A549 (cell line): Measurements from ENCODE around the gene ASH1L. TPM values are rescaled to one million over a fixed set of nuclear protein-coding genes. Genes with fewer than 3 reads are reported as not detected.

Experiments used
- ATAC-seq, 2 experiments: fragments of 200-7000 bp in 1 of 2; fragments of >200 bp in 1 of 2; cut with Nextera tagmentation in 1 of 2; cut with Tn5 transposase in 1 of 2; 3 replicates each; pipeline versions ENCODE4 v1.8.0 to v1.9.1; 2018 to 2020; ENCODE audit warnings: mild to moderate bottlenecking in 1 of 2, moderate library complexity in 1 of 2
- CTCF ChIA-PET: fragments of 300-600 bp; sonication (Branson Sonifier 250); formaldehyde crosslinking; extraction: SDS; loops from one replicate; lab custom pipeline; 2021; ENCODE audit warnings: antibody characterized with exemption, inconsistent platforms; lab: Yijun Ruan, JAX
- POLR2A ChIA-PET: fragments of 350-600 bp; formaldehyde crosslinking; extraction: SDS; loops from one replicate; lab custom pipeline; 2021; ENCODE audit warnings: antibody characterized with exemption, inconsistent platforms; lab: Yijun Ruan, JAX
- DNase-seq, 2 experiments: peaks; one replicate each; pipeline versions ENCODE4 v3.0.0 to v3.0.0-alpha.2; 2011 to 2016; ENCODE audit warnings: low read depth in 1 of 2, low spot score in 1 of 2
- FAIRE-seq: peaks from 2 replicates; lab custom pipeline; 2011; peaks lifted over from hg19 to GRCh38; lab: Jason Lieb, UNC
- H3K27ac ChIP-seq, 2 experiments: fragments of >200 bp; sonication (Bioruptor Twin); formaldehyde crosslinking; 3 replicates each; pipeline ENCODE4 v1.5.1; 2016 to 2017
- H3K4me1 ChIP-seq: fragments of >200 bp; sonication (Bioruptor Twin); formaldehyde crosslinking; 3 replicates; pipeline ENCODE4 v1.6.1; 2016
- H3K4me2 ChIP-seq: fragments of >200 bp; sonication (Bioruptor Twin); formaldehyde crosslinking; 3 replicates; pipeline ENCODE4 v1.6.1; 2016
- H3K4me3 ChIP-seq: fragments of >200 bp; sonication (Bioruptor Twin); formaldehyde crosslinking; 3 replicates; pipeline ENCODE4 v1.5.1; 2016
- H3K9me3 ChIP-seq: fragments of >200 bp; sonication (Bioruptor Twin); formaldehyde crosslinking; 3 replicates; pipeline ENCODE4 v1.6.1; 2016
- BCL3 ChIP-seq: fragments of >200 bp; sonication (Bioruptor Twin); formaldehyde crosslinking; IDR thresholded peaks from 3 replicates; pipeline ENCODE4 v1.6.1; 2016
- CEBPB ChIP-seq, 2 experiments: fragments of >200 bp in 1 of 2; sonication (Bioruptor Twin) in 1 of 2; formaldehyde crosslinking in 1 of 2; IDR thresholded peaks; 2 replicates each; pipeline ENCODE4 v1.6.1; 2012 to 2016
- CHD2 ChIP-seq: fragments of 150-350 bp; IDR thresholded peaks from 2 replicates; pipeline ENCODE4 v1.6.1; 2014; ENCODE audit warnings: low read length; ENCODE audit not compliant: partially characterized antibody
- CTCF ChIP-seq: fragments of >200 bp; sonication (Bioruptor Twin); formaldehyde crosslinking; IDR thresholded peaks from 3 replicates; pipeline ENCODE4 v1.5.1; 2016
- E2F6 ChIP-seq: IDR thresholded peaks from 2 replicates; pipeline ENCODE4 v1.6.1; 2012; ENCODE audit warnings: low read depth, borderline replicate concordance
- ELK1 ChIP-seq: fragments of 150-350 bp; IDR thresholded peaks from 2 replicates; pipeline ENCODE4 v1.6.1; 2014; ENCODE audit warnings: low read depth, mild to moderate bottlenecking, low read length
- HOXA7 ChIP-seq: fragments of 250-450 bp; sonication (Bioruptor Pico); IDR thresholded peaks from 2 replicates; pipeline ENCODE4 v1.5.0; 2020; ENCODE audit warnings: mild to moderate bottlenecking, moderate library complexity
- KDM1A ChIP-seq: fragments of 200-600 bp; sonication (generic); IDR thresholded peaks from 2 replicates; pipeline ENCODE4 v1.6.1; 2016; ENCODE audit warnings: low read depth, mild to moderate bottlenecking
- KDM5A ChIP-seq: fragments of 200-600 bp; sonication (generic); IDR thresholded peaks from 2 replicates; pipeline ENCODE4 v1.6.1; 2016; ENCODE audit warnings: antibody characterized with exemption, mild to moderate bottlenecking
- MAZ ChIP-seq: fragments of 150-350 bp; IDR thresholded peaks from 2 replicates; pipeline ENCODE4 v1.6.1; 2014; ENCODE audit warnings: antibody characterized with exemption, low read depth, low read length, borderline replicate concordance
- NFE2L2 ChIP-seq: fragments of 150-350 bp; conservative IDR thresholded peaks from 2 replicates; pipeline ENCODE4 v1.6.1; 2014; ENCODE audit warnings: low read length
- NPAS2 ChIP-seq: fragments of 250-450 bp; sonication (Bioruptor Pico); IDR thresholded peaks from 2 replicates; pipeline ENCODE4 v1.8.0; 2022; ENCODE audit warnings: mild to moderate bottlenecking, moderate library complexity, borderline replicate concordance
- NR3C1 ChIP-seq: fragments of >200 bp; sonication (Bioruptor Twin); formaldehyde crosslinking; IDR thresholded peaks from 3 replicates; pipeline ENCODE4 v1.6.1; 2017
- PHF8 ChIP-seq: fragments of 200-600 bp; sonication (generic); IDR thresholded peaks from 2 replicates; pipeline ENCODE4 v1.6.1; 2016; ENCODE audit warnings: low read depth, mild to moderate bottlenecking, antibody characterized with exemption, moderate library complexity, borderline replicate concordance
- POLR2A ChIP-seq: IDR thresholded peaks from 2 replicates; pipeline ENCODE4 v1.6.1; 2012; ENCODE audit warnings: mild to moderate bottlenecking, low read length
- POLR2AphosphoS2 ChIP-seq: conservative IDR thresholded peaks from 2 replicates; pipeline ENCODE4 v1.6.1; 2012; ENCODE audit warnings: low read length, improper control_type of control experiment, inconsistent platforms
- RAD21 ChIP-seq, 2 experiments: fragments of >200 bp in 1 of 2; sonication (Bioruptor Twin) in 1 of 2; formaldehyde crosslinking in 1 of 2; IDR thresholded peaks in 1 of 2; conservative IDR thresholded peaks in 1 of 2; 2 replicates in 1 of 2; 3 replicates in 1 of 2; pipeline ENCODE4 v1.6.1; 2012 to 2018; ENCODE audit warnings: inconsistent platforms in 1 of 2
- REST ChIP-seq: fragments of 200-600 bp; sonication (generic); IDR thresholded peaks from 2 replicates; pipeline ENCODE4 v1.6.1; 2016; ENCODE audit warnings: antibody characterized with exemption, mild to moderate bottlenecking, moderate library complexity
- RFX5 ChIP-seq: fragments of 450-650 bp; IDR thresholded peaks from 2 replicates; pipeline ENCODE4 v1.7.1; 2014; ENCODE audit warnings: antibody characterized with exemption, mild to moderate bottlenecking, moderate library complexity
- SMC3 ChIP-seq: fragments of >200 bp; sonication (Bioruptor Twin); formaldehyde crosslinking; IDR thresholded peaks from 3 replicates; pipeline ENCODE4 v1.6.1; 2018; ENCODE audit warnings: inconsistent platforms
- ZFP36 ChIP-seq: fragments of 450-650 bp; IDR thresholded peaks from 2 replicates; pipeline ENCODE4 v1.6.1; 2014; ENCODE audit warnings: borderline replicate concordance; ENCODE audit not compliant: partially characterized antibody
- ZSCAN20 ChIP-seq: fragments of 250-450 bp; sonication (Bioruptor Pico); IDR thresholded peaks from 2 replicates; pipeline ENCODE4 v1.8.0; 2022; ENCODE audit warnings: mild to moderate bottlenecking, moderate library complexity
- WGBS: methylation state at CpG from one replicate; pipeline ENCODE4 v1.1.6; 2017; ENCODE audit errors: missing lambda C conversion rate; 5-methylcytosine and 5-hydroxymethylcytosine counted together
- polyA plus RNA-seq, 4 experiments: library from polyadenylated mRNA; depleted of rRNA in 3 of 4; stranded (reverse); fragments of >200 nt; fragmentation: RNase III in 1 of 4; extraction: RNeasy Plus Mini Kit Qiagen cat#74134 plus additional on column Dnase treatment in 1 of 4; gene quantifications; 2 replicates in 3 of 4; 3 replicates in 1 of 4; pipeline ENCODE4 v1.2.3, GENCODE V29; 2011 to 2017
- TF ChIP-seq, protein P1 (sequence below): fragments of 450-650 bp; IDR thresholded peaks from 2 replicates; pipeline ENCODE4 v1.6.1; 2014; ENCODE audit warnings: antibody characterized with exemption

The ASH1L gene
- polyA plus RNA-seq, 2 of the 4 experiments (the other 2 are of a cell fraction): 10.0 to 32.8 TPM

DNA sequence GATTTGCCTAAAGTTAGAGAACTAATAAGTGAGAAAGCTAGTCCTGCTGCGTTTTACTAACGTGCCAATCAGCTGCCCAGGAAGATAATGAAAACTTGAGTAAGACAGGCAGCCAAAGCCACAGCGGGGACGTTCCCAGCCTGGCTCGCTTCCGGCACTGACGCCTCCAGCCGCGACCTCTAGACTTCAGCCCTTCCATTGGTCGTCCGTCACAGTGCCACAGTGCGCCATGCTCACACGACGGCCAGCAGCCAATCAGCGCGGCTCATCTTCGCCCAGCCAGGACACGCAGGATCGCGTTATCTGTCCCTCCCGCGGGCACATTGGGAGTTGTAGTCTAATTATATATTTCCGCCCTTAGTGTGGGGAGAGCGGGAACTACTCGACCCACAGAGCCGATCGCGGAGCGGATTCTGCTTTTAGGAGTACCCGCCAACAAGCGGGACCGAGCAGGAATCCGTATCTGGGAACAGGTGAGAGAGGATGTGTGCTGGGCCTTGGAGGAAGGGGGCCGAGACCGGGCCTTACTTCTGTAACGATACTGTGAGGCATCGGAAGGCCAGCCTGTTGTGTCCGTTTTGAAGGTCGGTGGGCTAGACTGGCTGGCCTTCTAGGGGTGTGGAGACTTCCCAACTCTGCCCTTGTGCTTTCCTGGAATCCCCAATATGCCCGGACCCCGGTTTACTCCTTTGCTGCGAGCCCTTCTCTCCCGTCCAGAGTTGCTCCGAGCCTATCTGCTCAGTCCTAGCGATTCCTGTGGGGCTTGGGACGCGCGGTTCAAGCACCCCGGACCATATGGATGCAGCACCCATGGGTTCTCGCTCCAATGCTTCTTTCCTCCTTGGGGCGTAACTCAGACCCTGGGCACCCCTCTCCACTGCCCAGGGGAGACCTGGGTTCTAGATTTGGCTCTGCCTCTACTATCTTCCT is 253.8 kb downstream of the ASH1L start, which contains the start of gene FDPS:
FDPS (plus strand) TSS at position 374 of the 930 bp plus-strand sequence. CDS start 924 bp downstream, outside the sequence.
- whole genome bisulfite sequencing: 2% methylated on average over 51 of the region's 51 CpGs
- ChIA-PET POLR2A (interaction anchor here (0.5 to 1.0 kb wide), 4 partner anchors 30 to 47 kb away, joined by 3 to 7 read pairs (median 3); partner anchors contain the start of gene SCAMP3), CTCF (interaction anchor here (0.6 to 7.1 kb wide), 11 partner anchors 14 to 287 kb away, joined by 3 to 54 read pairs (median 5); partner anchors contain the start of gene MTX1)
- Histone ChIP-seq H3K4me3 (peak within 1 kb of the TSS; percentile 97), H3K27ac (peak within 1 kb of the TSS; percentile 93 to 95), H3K4me2 (peak within 1 kb of the TSS; percentile 100), H3K4me1 (peaks cover 27% of the 10 kb centered on the region), H3K9me3 (no peaks in the 10 kb centered on the region)
- no peak for TF ChIP-seq KDM1A
- TF ChIP-seq POLR2A: peak; percentile 74
- TF ChIP-seq, protein P1, sequence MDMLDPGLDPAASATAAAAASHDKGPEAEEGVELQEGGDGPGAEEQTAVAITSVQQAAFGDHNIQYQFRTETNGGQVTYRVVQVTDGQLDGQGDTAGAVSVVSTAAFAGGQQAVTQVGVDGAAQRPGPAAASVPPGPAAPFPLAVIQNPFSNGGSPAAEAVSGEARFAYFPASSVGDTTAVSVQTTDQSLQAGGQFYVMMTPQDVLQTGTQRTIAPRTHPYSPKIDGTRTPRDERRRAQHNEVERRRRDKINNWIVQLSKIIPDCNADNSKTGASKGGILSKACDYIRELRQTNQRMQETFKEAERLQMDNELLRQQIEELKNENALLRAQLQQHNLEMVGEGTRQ: peak; percentile 83
- peak; percentile 56; the same call in 1 of the 3 replicates for TF ChIP-seq BCL3
- peak; percentile 64 for TF ChIP-seq PHF8
- peak; percentile 80 for TF ChIP-seq CHD2
- no peak for TF ChIP-seq NPAS2 (CRISPR knock-in tag)
- TF ChIP-seq REST: peak; percentile 77
- 0 out of 2 replicates have a peak, but pooled peaks have one; percentile 15 for TF ChIP-seq POLR2AphosphoS2
- 0 out of 2 replicates have a peak, but pooled peaks have one; percentile 36 for TF ChIP-seq KDM5A
- 0 out of 2 replicates have a peak, but pooled peaks have one; percentile 51 for TF ChIP-seq RFX5
- FAIRE-seq: peak; percentile 43
- peak; percentile 98 for ATAC-seq
- peak; percentile 98 to 99 for DNase-seq

GRCh38 chr1:155307247-155307740 is 255.3 kb downstream of the ASH1L start:
- H3K4me3 ChIP-seq: no peak overlapping the region
- WGBS: 78% methylated on average over 6 of the region's 6 CpGs
- peaks cover 27% of the 10 kb centered on the region for H3K4me1 ChIP-seq
- FAIRE-seq (no peak), DNase-seq (peak in 1 of 2 experiments; percentile 73), ATAC-seq (peak in 1 of 2 experiments; percentile 19; a peak in 2 of 6 replicates)
- H3K4me2 ChIP-seq: no peak overlapping the region
- H3K27ac ChIP-seq: peak overlapping the region in 1 of 2 experiments; percentile 80; a peak in 3 of 6 replicates
- H3K9me3 ChIP-seq: no peaks in the 10 kb centered on the region
- ChIA-PET CTCF (interaction anchor here (0.7 to 7.1 kb wide), 18 partner anchors 10 to 823 kb away, joined by 3 to 54 read pairs (median 4); partner anchors contain the start of genes MTX1 and THBS3), POLR2A (interaction anchor here (0.6 to 1.0 kb wide), 3 partner anchors 16 to 35 kb away, joined by 3 to 4 read pairs (median 3); no protein-coding TSS in a partner anchor)
- no peak for TF ChIP-seq PHF8
- no peak for TF ChIP-seq POLR2A
- peak; percentile 33; the same call in 1 of the 3 replicates for TF ChIP-seq SMC3
- no peak for TF ChIP-seq MAZ
- TF ChIP-seq E2F6: no peak
- no peak for TF ChIP-seq HOXA7
- TF ChIP-seq CTCF: peak; percentile 34; the same call in 2 of the 3 replicates
- no peak for TF ChIP-seq CHD2
- peak in 1 of 2 experiments; percentile 54; a peak in 3 of 5 replicates for TF ChIP-seq RAD21 (conservative IDR thresholded peaks at IDR 0.05 in 1 of 2, IDR thresholded peaks at IDR 0.05 in 1 of 2)
- TF ChIP-seq ZFP36: no peak
- no peak for TF ChIP-seq NFE2L2
- no peak for TF ChIP-seq ELK1
- peak in 1 of 2 experiments; percentile 65; a peak in 2 of 4 replicates for TF ChIP-seq CEBPB (IDR thresholded peaks at IDR 0.05)
- no peak for TF ChIP-seq NR3C1
- TF ChIP-seq ZSCAN20: no peak
